H4 (cell line): ENCODE measurements around the gene ZNF329. TPM values are rescaled to one million over a fixed set of nuclear protein-coding genes. Genes with fewer than 3 reads are reported as not detected.
"Not testable (repeated sequence)": the region's sequence is repeated elsewhere in the genome, so short reads cannot be mapped to it uniquely, and the experiment has no call there.

Source experiments
- DNase-seq: peaks from one replicate; pipeline ENCODE4 v3.0.0-alpha.2; 2015; ENCODE audit warnings: low spot score
- total RNA-seq: library from RNA; depleted of rRNA; stranded (reverse); fragments of >200 nt; shearing (Covaris generic); gene quantifications from 2 replicates; pipeline ENCODE4 v1.2.3, GENCODE V29; 2014; rRNA removed

Gene ZNF329
- 8.7 and 11.1 TPM in 2 replicates for total RNA-seq

DNA sequence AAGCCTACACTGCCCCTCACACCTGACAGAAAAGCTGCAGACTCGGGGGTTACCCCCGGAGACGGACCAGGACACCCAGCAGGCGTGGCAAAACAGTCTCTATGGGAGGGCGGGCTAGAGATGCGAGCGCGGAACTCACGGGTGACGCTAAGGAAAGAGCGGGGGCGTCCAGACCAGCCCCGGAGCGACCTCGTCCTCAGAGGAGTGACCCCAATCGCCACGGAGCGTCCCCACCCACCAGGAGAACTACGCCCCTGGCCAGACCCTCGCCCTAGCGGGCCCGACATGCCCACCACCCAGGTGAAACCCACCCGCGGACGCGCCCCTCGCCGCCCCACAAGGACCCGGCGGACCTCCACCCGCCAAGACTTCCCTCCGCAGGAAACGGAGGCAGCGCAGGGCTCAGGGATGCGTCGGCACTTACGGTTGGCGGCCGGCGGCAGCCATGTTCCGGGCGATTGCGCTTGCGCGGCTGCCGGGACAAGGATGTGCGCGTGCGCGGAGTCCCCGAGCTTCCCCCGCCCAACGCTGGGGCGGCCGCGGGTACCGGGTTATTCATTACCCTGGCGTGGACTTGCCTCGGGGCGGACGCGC lies at the start of gene ZNF329:
TSS of gene ZNF329 (minus strand) at position 462 of the 594 bp plus-strand sequence. CDS start 21,286 bp downstream, outside the sequence.
- DNase-seq = peak; percentile 76

GRCh38 chr19:58196901-58197616 lies 46.5 kb upstream of the ZNF329 start:
- peak; percentile 23 for DNase-seq

- no peak for DNase-seq
These were observed 33.2 kb upstream of the ZNF329 start for GRCh38 chr19:58183817-58184215.

- DNase-seq = peak; percentile 90
These were observed 32.6 kb upstream of the ZNF329 start, which contains the start of gene ZNF274 for GRCh38 chr19:58182989-58183816. TSS of gene ZNF274 (plus strand) at chr19:58183061. CDS start at chr19:58183966, 905 bp downstream.

DNA sequence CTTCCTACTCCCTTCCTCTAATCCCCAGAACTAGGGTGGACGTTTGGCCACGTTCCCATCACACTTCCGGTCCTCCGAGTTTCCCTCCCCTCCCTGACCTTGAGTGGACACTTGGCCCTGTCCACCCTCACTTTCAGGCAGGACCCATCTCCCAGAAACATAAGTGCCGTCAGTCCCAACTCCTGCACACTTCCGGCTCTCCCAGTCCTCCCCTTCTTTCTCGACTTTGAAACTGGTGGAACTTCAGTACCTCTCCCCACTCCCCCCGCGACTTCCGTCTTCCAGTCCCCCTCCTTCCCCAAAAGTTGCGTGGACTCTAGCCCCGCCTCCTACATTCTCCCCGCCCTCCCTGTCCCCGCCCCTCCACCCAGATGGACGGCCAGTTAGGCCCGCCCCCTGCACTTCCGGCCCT lies 32.0 kb upstream of the ZNF329 start:
- DNase-seq = no peak

- peak; percentile 50 for DNase-seq
These were observed 31.4 kb upstream of the ZNF329 start for GRCh38 chr19:58181902-58182576.

- peak; percentile 37 for DNase-seq
These were observed 20.3 kb upstream of the ZNF329 start for GRCh38 chr19:58170860-58171259.

- no peak for DNase-seq
These were observed 16.2 kb upstream of the ZNF329 start for GRCh38 chr19:58166708-58167280.

DNA sequence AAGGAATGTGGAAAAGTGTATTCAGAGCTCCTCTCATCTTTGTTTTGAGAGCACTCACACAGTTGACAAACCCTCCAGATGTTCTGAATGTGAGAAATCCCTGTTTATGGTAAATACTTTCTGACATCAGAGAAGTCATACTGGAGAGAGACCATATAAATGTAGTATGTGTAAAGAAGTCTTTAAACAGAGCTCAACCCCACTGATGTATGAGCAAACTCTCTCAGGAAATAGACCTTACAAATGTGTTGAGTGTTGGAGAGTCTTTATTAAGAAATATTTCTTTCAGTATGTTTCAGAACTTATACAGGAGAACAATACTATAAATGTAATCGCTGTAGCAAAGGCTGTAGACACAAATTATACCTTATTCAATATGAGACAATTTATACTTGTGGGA lies 15.7 kb upstream of the ZNF329 start:
- no peak for DNase-seq

DNA sequence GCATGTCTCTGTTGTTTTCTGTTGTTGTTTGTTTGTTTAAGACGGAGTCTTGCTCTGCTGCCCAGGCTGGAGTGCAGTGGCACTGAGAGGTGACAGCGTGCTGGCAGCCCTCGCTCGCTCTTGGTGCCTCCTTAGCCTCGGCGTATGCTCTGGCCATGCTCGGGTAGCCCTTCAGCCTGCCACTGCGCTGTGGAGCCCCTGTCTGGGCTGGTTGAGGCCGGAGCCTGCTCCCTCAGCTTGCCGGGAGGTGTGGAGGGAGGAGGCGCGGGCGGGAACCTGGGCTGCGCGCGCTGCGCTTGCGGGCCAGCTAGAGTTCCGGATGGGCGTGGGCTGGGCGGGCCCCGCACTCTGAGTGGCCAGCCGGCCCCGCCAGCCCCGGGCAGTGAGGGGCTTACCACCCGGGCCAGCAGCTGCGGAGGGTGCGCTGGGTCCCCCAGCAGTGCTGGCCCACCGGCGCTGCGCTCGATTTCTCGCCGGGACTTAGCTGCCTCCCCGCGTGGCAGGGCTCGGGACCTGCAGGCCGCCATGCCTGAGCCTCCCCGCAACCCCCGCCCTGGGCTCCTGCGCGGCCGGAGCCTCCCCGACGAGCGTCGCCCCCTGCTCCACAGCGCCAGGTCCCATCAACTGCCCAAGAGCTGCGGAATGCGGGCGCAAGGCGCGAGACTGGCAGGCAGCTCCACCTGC lies 6.6 kb upstream of the ZNF329 start:
- no peak for DNase-seq

DNA sequence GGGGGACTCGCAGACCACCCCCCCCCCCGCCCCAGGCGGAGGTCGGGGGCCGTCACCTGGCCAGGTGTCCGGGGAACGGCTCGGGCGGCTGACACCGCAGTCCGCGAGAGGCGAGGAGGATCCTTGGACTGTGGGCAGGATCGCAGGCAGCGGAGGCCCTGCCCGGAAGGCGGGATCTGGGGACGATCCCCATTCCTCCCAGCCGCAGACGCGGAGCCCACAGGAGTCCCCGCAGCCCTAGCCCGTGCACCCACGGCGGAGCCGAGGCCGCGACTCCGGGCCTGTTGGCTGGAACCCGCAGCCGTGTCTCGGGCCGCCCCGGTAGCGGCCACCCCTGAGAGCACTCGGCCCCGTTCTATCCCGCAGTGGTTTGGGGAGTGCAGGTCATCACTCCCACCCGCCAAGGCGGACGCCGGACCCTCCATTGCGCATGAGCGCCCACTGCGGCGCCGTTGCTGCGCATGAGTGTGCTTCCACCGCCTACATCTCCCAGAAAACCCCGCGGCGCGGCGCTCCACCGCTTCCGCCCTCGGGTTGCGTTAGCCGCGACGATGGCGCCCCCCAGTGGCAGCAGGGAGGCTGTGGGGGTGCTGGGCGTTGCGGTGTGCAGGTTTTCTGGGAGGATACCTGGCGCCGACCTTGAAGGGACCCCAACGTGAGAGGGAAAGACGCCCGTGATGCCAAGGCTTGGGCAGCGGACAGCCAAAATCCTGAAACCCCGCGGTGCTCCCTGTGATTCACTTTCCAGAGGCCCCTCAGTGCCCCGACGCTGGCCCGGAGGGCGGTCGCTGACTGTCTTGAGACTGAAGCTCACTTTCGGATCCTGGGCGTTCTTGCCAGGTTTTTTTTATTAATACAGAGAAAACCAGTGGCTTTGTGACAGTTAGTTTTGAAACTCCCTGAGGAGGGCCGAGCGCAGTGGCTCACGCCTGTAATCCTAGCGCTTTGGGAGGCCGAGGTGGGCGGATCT lies 4.4 kb upstream of the ZNF329 start:
- DNase-seq = peak; percentile 88

DNA sequence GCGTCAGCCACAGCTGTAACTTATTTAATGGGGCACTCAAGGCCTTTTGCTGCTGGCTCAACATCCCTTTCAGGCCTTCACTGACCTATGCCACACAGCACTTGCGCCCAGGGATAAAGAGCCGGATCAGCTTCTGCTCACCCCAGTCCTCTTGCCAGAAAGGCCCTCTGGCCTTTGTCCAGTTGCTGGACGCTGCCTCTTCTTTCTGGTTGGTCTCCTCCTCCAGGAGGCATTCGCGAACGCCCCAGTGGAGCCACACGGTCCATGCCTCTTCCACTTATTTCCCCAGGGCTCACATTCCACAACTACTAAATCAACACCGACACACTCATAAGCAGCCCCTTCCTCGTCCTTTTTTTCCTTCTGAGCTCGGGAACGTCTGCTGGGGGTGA lies 3.7 kb upstream of the ZNF329 start:
- no peak for DNase-seq

- DNase-seq = no peak
These were observed 2.8 kb upstream of the ZNF329 start for GRCh38 chr19:58153386-58153785.

DNA sequence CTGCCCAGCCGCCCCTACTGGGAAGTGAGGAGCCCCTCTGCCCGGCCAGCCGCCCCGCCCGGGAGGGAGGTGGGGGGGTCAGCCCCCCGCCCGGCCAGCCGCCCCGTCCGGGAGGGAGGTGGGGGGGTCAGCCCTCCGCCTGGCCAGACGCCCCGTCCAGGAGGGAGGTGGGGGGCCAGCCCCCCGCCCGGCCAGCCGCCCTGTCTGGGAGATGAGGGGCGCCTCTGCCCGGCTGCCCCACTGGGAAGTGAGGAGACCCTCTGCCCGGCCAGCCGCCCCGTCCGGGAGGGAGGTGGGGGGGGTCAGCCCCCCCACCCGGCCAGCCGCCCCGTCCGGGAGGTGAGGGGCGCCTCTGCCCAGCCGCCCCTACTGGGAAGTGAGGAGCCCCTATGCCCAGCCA lies 3.1 kb downstream of the ZNF329 start:
- DNase-seq = not testable (repeated sequence)

DNA sequence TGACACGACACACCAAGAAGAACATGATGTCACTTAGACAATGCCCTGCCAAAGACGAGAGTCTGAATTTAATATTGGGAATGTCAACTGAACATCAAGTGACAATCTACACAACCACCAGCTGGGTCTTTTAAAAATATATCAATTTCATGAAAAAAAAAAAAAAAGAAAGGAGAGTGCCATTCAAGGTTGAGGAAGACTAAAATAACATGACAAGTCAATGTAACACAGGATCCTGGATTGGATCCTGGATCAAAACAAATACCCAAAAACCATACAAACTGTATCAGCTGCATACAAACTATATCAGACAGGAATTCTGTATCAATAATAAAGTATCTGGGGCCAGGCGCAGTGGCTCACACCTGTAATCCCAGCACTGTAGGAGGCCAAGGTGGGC lies 4.7 kb downstream of the ZNF329 start:
- DNase-seq = no peak

DNA sequence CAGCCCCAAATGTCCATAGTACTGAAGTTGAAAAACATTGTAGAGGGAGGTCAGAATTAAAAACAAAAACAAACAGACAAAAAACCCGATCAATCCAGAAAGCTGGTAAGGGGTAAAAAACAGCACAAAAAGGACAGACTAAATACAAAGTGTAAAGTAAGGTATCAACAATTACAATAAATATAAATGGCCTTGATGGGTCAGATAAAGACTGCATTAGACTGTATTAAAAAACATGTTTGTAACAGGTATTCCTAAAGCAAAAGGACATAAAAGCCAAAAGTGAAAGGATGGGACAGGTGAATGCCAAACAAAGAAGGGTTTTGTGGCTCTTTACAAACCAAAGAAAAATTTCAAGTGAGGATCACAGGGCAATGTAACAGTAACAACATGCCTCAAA lies 16.3 kb downstream of the ZNF329 start:
- DNase-seq = no peak

GRCh38 chr19:58129284-58129683 lies 21.3 kb downstream of the ZNF329 start:
- no peak for DNase-seq

- DNase-seq = no peak
These were observed 22.4 kb downstream of the ZNF329 start for GRCh38 chr19:58128041-58128685.

- no peak for DNase-seq
These were observed 27.2 kb downstream of the ZNF329 start for GRCh38 chr19:58123354-58123753.
